ENCODE data around the gene NECAP2.
"Not testable (repeated sequence)": the region's sequence is repeated elsewhere in the genome, so short reads cannot be mapped to it uniquely, and the experiment has no call there.

NECAP2 gene

GRCh38 chr1:16461681-16462080 is 21.2 kb downstream of the NECAP2 start:
- no peak for DNase-seq (ENCODE audit: low read depth)

GRCh38 chr1:16462773-16463330 is 22.3 kb downstream of the NECAP2 start:
- no peak for DNase-seq (ENCODE audit: low read depth)

- DNase-seq (ENCODE audit: low read depth): no peak
These were observed 24.5 kb downstream of the NECAP2 start for GRCh38 chr1:16464917-16465625.

GRCh38 chr1:16468558-16468957 is 28.0 kb downstream of the NECAP2 start:
- DNase-seq (ENCODE audit: low read depth): no peak

GRCh38 chr1:16474166-16474800 is 33.8 kb downstream of the NECAP2 start:
- no peak for DNase-seq (ENCODE audit: low read depth)

GRCh38 chr1:16474891-16475290 is 34.4 kb downstream of the NECAP2 start:
- not testable (repeated sequence) for DNase-seq (ENCODE audit: low read depth)

- DNase-seq (ENCODE audit: low read depth): not testable (repeated sequence)
These were observed 35.5 kb downstream of the NECAP2 start for GRCh38 chr1:16475771-16476770.

GRCh38 chr1:16478091-16478490 is 37.6 kb downstream of the NECAP2 start:
- DNase-seq (ENCODE audit: low read depth): no peak

GRCh38 chr1:16483146-16483545 is 42.6 kb downstream of the NECAP2 start:
- not testable (repeated sequence) for DNase-seq (ENCODE audit: low read depth)

GRCh38 chr1:16483639-16484500 is 43.3 kb downstream of the NECAP2 start:
- DNase-seq (ENCODE audit: low read depth): not testable (repeated sequence)

GRCh38 chr1:16484501-16484835 is 43.9 kb downstream of the NECAP2 start:
- DNase-seq (ENCODE audit: low read depth): no peak

GRCh38 chr1:16484931-16485330 is 44.4 kb downstream of the NECAP2 start:
- no peak for DNase-seq (ENCODE audit: low read depth)

- DNase-seq (ENCODE audit: low read depth): not testable (repeated sequence)
These were observed 45.8 kb downstream of the NECAP2 start for GRCh38 chr1:16486316-16486715.

- DNase-seq (ENCODE audit: low read depth): not testable (repeated sequence)
These were observed 46.5 kb downstream of the NECAP2 start for GRCh38 chr1:16487011-16487410.

- not testable (repeated sequence) for DNase-seq (ENCODE audit: low read depth)
These were observed 48.8 kb downstream of the NECAP2 start for GRCh38 chr1:16489195-16489880.

- no peak for DNase-seq (ENCODE audit: low read depth)
These were observed 50.6 kb downstream of the NECAP2 start for GRCh38 chr1:16491056-16491675.

- DNase-seq (ENCODE audit: low read depth): not testable (repeated sequence)
These were observed 52.4 kb downstream of the NECAP2 start for GRCh38 chr1:16492937-16493336.

GRCh38 chr1:16493731-16494130 is 53.2 kb downstream of the NECAP2 start:
- DNase-seq (ENCODE audit: low read depth): not testable (repeated sequence)

GRCh38 chr1:16497474-16497904 is 57.0 kb downstream of the NECAP2 start:
- DNase-seq (ENCODE audit: low read depth): not testable (repeated sequence)

- DNase-seq (ENCODE audit: low read depth): not testable (repeated sequence)
These were observed 57.5 kb downstream of the NECAP2 start for GRCh38 chr1:16498047-16498446.
